Bronchial epithelial cell (primary cell): Measurements from ENCODE around the gene ARID1A. TPM values are rescaled to one million over a fixed set of nuclear protein-coding genes. Genes with fewer than 3 reads are reported as not detected.
A peak's percentile ranks its signal among the peaks of the same experiment; 100 is the strongest.

Source experiments
- DNase-seq: peaks from one replicate; pipeline ENCODE4 v3.0.0-alpha.2; 2010; ENCODE audit warnings: low read depth
- FAIRE-seq: peaks from 2 replicates; lab custom pipeline; 2011; peaks lifted over from hg19 to GRCh38; lab: Jason Lieb, UNC
- H3K27me3 ChIP-seq: 2 replicates; pipeline ENCODE4 v1.5.1; 2011; ENCODE audit warnings: low read length; ENCODE audit not compliant: control insufficient read depth, insufficient read depth
- H3K36me3 ChIP-seq: 2 replicates; pipeline ENCODE4 v1.5.1; 2011; ENCODE audit warnings: low read length; ENCODE audit not compliant: control insufficient read depth, insufficient read depth
- H3K4me3 ChIP-seq: 2 replicates; pipeline ENCODE4 v1.5.1; 2011; ENCODE audit warnings: mild to moderate bottlenecking, low read depth, low read length, control low read depth
- CTCF ChIP-seq: IDR thresholded peaks from 2 replicates; pipeline ENCODE4 v1.5.1; 2011; ENCODE audit warnings: mild to moderate bottlenecking, moderate library complexity, low read length, control low read depth, inconsistent platforms; ENCODE audit not compliant: insufficient read depth, severe bottlenecking
- total RNA-seq: library from RNA; depleted of rRNA; stranded (reverse); fragments of >200 nt; gene quantifications from 2 replicates; pipeline ENCODE4 v1.2.1, GENCODE V29; 2014

ARID1A gene
- total RNA-seq, 1 donor from 2014 or later = 8.7 TPM

- no peaks in the 10 kb centered on the region for H3K27me3 ChIP-seq
- H3K36me3 ChIP-seq = no peaks in the 10 kb centered on the region
- DNase-seq = peak; percentile 51
- FAIRE-seq = no peak
- no peak for TF ChIP-seq CTCF
- peak overlapping the region; percentile 62 for H3K4me3 ChIP-seq
Observed at GRCh38 chr1:26787381-26787705, 91.5 kb downstream of the ARID1A start.

GRCh38 chr1:26787706-26788514 is 92.1 kb downstream of the ARID1A start, which contains the start of gene PIGV:
Gene PIGV (plus strand): TSS chr1:26787950. CDS start chr1:26790816, 2,866 bp downstream.
- H3K4me3 ChIP-seq = peak within 1 kb of the TSS; percentile 62
- no peak for TF ChIP-seq CTCF
- peak; percentile 58 for DNase-seq
- FAIRE-seq = no peak
- H3K27me3 ChIP-seq = no peaks in the 10 kb centered on the region
- no peaks in the 10 kb centered on the region for H3K36me3 ChIP-seq

- DNase-seq (no peak), FAIRE-seq (no peak)
- Histone ChIP-seq H3K36me3 (no peaks in the 10 kb centered on the region), H3K27me3 (no peaks in the 10 kb centered on the region), H3K4me3 (peak overlapping the region; percentile 62)
- TF ChIP-seq CTCF = no peak
Observed at GRCh38 chr1:26788515-26788785, 92.6 kb downstream of the ARID1A start.

- TF ChIP-seq CTCF = peak; percentile 91
- DNase-seq = peak; percentile 77
- Histone ChIP-seq H3K36me3 (no peaks in the 10 kb centered on the region), H3K4me3 (peak overlapping the region; percentile 62), H3K27me3 (no peaks in the 10 kb centered on the region)
- no peak for FAIRE-seq
Observed at GRCh38 chr1:26788836-26789611, 93.2 kb downstream of the ARID1A start.

GRCh38 chr1:26789612-26789865 is 93.7 kb downstream of the ARID1A start:
- DNase-seq (no peak), FAIRE-seq (no peak)
- peaks cover 2% of the 10 kb centered on the region for H3K36me3 ChIP-seq
- H3K4me3 ChIP-seq = no peak overlapping the region
- TF ChIP-seq CTCF = no peak
- no peaks in the 10 kb centered on the region for H3K27me3 ChIP-seq
